Type B pancreatic cell (in vitro differentiated cells): ENCODE results near the gene ZDHHC6. TPM values are rescaled to one million over a fixed set of nuclear protein-coding genes. Genes with fewer than 3 reads are reported as not detected.

Experiments used
- DNase-seq: peaks from one replicate; pipeline ENCODE4 v3.0.0; 2021; ENCODE audit warnings: mixed read lengths; ENCODE audit not compliant: unreplicated experiment; ENCODE audit errors: extremely low spot score
- H3K27ac Mint-ChIP-seq: 2 replicates; pipeline ENCODE4 v1.8.0; 2021; ENCODE audit warnings: mild to moderate bottlenecking, mixed read lengths
- H3K27me3 Mint-ChIP-seq: 2 replicates; pipeline ENCODE4 v1.8.0; 2021; ENCODE audit warnings: mixed read lengths
- H3K36me3 Mint-ChIP-seq: 2 replicates; pipeline ENCODE4 v1.8.0; 2021; ENCODE audit warnings: mixed read lengths
- H3K4me1 Mint-ChIP-seq: one replicate; pipeline ENCODE4 v1.8.0; 2021; ENCODE audit warnings: mixed read lengths; ENCODE audit not compliant: unreplicated experiment
- H3K4me3 Mint-ChIP-seq: 2 replicates; pipeline ENCODE4 v1.8.0; 2021; ENCODE audit warnings: mild to moderate bottlenecking, mixed read lengths
- H3K9me3 Mint-ChIP-seq: 2 replicates; pipeline ENCODE4 v1.8.0; 2021; ENCODE audit warnings: mixed read lengths
- long read RNA-seq: library from polyadenylated mRNA; unstranded; transcript quantifications from one replicate; pipeline ENCODE4 v2.0.0, GENCODE V29; 2020
- total RNA-seq: library from RNA; stranded (reverse); gene quantifications from 2 replicates; pipeline ENCODE4 v1.2.1, GENCODE V29; 2021; ENCODE audit warnings: low replicate concordance
- TF ChIP-seq, protein P1 (sequence below): fragments of 200-600 bp; sonication (generic); conservative IDR thresholded peaks from 2 replicates; pipeline ENCODE4 v1.5.0; 2021; ENCODE audit warnings: antibody characterized with exemption, mild to moderate bottlenecking

The ZDHHC6 gene, protein sequence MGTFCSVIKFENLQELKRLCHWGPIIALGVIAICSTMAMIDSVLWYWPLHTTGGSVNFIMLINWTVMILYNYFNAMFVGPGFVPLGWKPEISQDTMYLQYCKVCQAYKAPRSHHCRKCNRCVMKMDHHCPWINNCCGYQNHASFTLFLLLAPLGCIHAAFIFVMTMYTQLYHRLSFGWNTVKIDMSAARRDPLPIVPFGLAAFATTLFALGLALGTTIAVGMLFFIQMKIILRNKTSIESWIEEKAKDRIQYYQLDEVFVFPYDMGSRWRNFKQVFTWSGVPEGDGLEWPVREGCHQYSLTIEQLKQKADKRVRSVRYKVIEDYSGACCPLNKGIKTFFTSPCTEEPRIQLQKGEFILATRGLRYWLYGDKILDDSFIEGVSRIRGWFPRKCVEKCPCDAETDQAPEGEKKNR
- 29.8 and 42.2 TPM in 2 replicates for total RNA-seq
- long read RNA-seq, transcript ZDHHC6-202 (11 exons, 2,170 nt): major isoform, 141 of 223 reads
- long read RNA-seq, transcript ZDHHC6-201 (11 exons, 1,721 nt): minor isoform, 6 of 223 reads
- long read RNA-seq, partial matches to known transcripts: 10 of 223 reads
- long read RNA-seq, other reads (novel, unspliced or antisense): 66 of 223 reads

DNA sequence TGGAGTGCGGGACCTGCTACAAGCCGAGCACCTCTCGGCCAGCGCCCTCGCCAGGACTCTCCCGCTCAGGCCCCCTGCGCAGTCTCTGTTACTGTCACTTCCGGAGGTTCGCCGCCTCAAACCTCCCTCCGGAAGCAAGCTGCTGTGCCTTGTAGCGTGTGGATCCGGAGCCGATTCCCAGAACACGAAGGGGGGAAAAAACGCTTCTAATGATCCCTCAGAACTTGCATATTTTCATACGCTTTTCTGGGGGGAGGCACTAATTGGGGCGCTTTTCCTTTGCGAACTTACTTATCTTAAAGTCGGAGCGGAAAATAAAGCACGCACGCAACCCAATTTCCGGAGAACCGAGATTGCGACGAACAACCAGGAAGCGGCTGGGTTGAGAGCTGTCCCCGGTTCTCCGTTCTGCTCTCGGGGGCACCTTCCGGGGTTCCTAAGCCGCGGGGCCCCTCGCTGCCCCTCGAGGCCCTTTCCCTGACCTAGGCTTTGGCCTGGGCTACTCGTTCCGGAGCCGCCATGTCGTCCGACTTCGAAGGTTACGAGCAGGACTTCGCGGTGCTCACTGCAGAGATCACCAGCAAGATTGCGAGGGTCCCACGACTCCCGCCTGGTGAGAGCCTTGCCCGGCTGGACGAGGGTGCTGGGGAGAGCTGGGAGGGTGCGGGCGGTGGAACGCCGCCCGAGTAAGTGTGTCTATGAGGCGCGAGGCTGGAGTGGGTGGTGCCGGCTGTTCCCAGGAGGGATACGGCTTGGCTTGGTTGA, at the start of gene ZDHHC6, which contains the start of gene VTI1A:
Gene ZDHHC6, minus strand, starts transcription at position 60 of the 765 bp plus-strand sequence. CDS start 1,478 bp downstream, outside the sequence.
Gene VTI1A, plus strand, starts transcription at position 361 of the 765 bp plus-strand sequence. Its CDS starts 159 bp downstream, at position 520.
- peak within 1 kb of the TSS; percentile 91 for H3K27ac Mint-ChIP-seq
- TF ChIP-seq, protein P1, sequence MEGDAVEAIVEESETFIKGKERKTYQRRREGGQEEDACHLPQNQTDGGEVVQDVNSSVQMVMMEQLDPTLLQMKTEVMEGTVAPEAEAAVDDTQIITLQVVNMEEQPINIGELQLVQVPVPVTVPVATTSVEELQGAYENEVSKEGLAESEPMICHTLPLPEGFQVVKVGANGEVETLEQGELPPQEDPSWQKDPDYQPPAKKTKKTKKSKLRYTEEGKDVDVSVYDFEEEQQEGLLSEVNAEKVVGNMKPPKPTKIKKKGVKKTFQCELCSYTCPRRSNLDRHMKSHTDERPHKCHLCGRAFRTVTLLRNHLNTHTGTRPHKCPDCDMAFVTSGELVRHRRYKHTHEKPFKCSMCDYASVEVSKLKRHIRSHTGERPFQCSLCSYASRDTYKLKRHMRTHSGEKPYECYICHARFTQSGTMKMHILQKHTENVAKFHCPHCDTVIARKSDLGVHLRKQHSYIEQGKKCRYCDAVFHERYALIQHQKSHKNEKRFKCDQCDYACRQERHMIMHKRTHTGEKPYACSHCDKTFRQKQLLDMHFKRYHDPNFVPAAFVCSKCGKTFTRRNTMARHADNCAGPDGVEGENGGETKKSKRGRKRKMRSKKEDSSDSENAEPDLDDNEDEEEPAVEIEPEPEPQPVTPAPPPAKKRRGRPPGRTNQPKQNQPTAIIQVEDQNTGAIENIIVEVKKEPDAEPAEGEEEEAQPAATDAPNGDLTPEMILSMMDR: peak; percentile 31
- peak; percentile 83 for DNase-seq
- H3K9me3 Mint-ChIP-seq: no peaks in the 10 kb centered on the region
- H3K27me3 Mint-ChIP-seq: no peaks in the 10 kb centered on the region
- peaks cover 7% of the 10 kb centered on the region for H3K4me1 Mint-ChIP-seq
- peaks cover 10% of the 10 kb centered on the region for H3K36me3 Mint-ChIP-seq
- peak within 1 kb of the TSS; percentile 96 for H3K4me3 Mint-ChIP-seq

DNA sequence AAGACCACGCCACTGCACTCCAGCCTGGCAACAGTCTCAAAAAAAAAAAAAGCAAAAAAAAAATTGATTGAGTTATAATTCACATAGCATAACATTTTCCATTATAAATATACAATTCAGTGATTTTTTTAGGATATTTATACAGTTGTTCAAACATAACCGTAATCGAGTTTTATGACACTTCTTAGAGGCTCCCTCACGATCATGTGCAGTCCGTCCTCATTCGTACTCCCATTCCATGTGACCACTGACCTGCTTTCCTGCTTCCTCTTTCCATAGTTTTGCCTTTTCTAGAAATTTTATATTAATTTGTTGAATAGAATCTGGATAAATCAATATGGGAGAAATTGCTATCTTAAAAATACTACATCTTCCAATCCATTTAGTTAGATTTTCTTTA, 46.0 kb upstream of the ZDHHC6 start:
- TF ChIP-seq, protein P1: no peak
- Mint-ChIP-seq H3K4me1 (peaks cover 18% of the 10 kb centered on the region), H3K36me3 (no peaks in the 10 kb centered on the region), H3K9me3 (no peaks in the 10 kb centered on the region), H3K27ac (no peak overlapping the region), H3K27me3 (no peaks in the 10 kb centered on the region), H3K4me3 (no peak overlapping the region)
- DNase-seq: no peak

- TF ChIP-seq, protein P1: no peak
- no peaks in the 10 kb centered on the region for H3K36me3 Mint-ChIP-seq
- no peaks in the 10 kb centered on the region for H3K27me3 Mint-ChIP-seq
- peaks cover 18% of the 10 kb centered on the region for H3K4me1 Mint-ChIP-seq
- H3K4me3 Mint-ChIP-seq: no peak overlapping the region
- H3K9me3 Mint-ChIP-seq: no peaks in the 10 kb centered on the region
- H3K27ac Mint-ChIP-seq: no peak overlapping the region
- no peak for DNase-seq
Observed at GRCh38 chr10:112491144-112491543, 44.4 kb upstream of the ZDHHC6 start.

- Mint-ChIP-seq H3K4me3 (no peak overlapping the region), H3K27me3 (no peaks in the 10 kb centered on the region)
- DNase-seq: no peak
Observed at GRCh38 chr10:112490545-112490944, 43.8 kb upstream of the ZDHHC6 start.

DNA sequence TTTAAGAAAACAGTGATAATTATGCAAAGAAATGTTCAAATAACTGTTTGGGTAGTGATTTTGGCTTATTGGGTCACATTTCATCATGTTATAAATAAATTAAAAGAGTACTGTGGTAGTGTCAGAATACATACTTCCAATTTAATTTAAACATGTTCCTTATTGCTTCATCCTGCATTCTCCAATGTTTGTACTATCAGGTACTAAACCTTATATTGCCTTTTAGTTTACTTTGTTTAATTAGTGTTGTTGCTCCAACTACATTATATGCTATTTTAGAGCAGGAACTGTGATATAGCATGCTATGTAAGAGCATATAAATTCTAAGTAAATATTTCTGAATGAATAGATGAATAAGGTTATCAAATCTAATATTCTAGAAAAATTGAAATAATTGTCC, 41.2 kb upstream of the ZDHHC6 start:
- H3K27me3 Mint-ChIP-seq: no peaks in the 10 kb centered on the region
- no peak overlapping the region for H3K27ac Mint-ChIP-seq
- H3K36me3 Mint-ChIP-seq: peaks cover 3% of the 10 kb centered on the region
- no peaks in the 10 kb centered on the region for H3K9me3 Mint-ChIP-seq
- TF ChIP-seq, protein P1: no peak
- H3K4me3 Mint-ChIP-seq: no peak overlapping the region
- no peak for DNase-seq
- H3K4me1 Mint-ChIP-seq: peaks cover 18% of the 10 kb centered on the region

More at GRCh38 chr10:112490545-112490944, 43.8 kb upstream of the ZDHHC6 start:
- TF ChIP-seq, protein P1: no peak
- peaks cover 18% of the 10 kb centered on the region for H3K4me1 Mint-ChIP-seq
- H3K9me3 Mint-ChIP-seq: no peaks in the 10 kb centered on the region
- no peak overlapping the region for H3K27ac Mint-ChIP-seq
- no peaks in the 10 kb centered on the region for H3K36me3 Mint-ChIP-seq
